NCI-H187 (cell line): Measurements from ENCODE around the gene TREML4.

Source experiments
- DNase-seq, 2 experiments: peaks; one replicate each; lab custom pipeline; 2025; lab: John Stamatoyannopoulos, UW

Gene TREML4

GRCh38 chr6:41252401-41253169 is 24.4 kb downstream of the TREML4 start:
- no peak for DNase-seq

DNA sequence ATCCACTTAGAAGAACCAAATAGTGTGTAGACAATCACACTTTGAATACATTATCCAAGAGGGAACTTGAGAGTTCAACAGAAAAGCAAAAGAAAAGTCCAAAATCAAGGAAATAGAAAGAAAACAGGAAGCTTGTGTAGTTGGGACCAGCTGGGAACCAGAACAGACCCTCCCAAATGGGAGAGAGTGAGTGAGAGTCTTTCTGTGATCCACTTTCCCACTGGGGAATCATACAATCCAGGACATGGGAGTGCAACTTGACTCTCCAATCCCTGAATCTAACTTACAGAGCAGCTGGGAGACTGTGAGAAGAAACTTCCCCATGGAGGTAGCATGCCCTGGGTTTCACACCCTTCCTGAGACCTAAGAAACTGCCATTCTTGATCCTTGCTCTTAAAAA is 27.0 kb downstream of the TREML4 start:
- no peak for DNase-seq

- DNase-seq = no peak
These were observed 27.6 kb downstream of the TREML4 start for GRCh38 chr6:41255638-41256246.

DNA sequence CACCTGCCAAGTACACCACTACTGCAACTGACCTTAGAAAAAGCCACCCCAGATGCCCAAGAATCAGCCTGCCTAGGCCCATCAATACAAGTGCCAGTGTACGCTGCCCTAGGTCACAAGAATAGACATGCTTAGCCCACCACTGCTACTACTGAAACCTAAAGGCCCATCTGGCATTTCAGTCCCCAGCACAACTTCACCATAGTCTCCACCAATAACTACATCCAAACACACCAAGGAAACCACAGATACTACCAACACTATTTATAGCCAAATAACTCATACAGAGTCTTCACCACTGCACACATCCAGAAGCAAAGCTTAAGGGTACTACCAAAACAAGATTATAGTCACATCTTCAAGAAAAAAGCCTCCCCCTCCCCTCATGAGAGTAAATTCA is 28.2 kb downstream of the TREML4 start:
- DNase-seq = no peak

DNA sequence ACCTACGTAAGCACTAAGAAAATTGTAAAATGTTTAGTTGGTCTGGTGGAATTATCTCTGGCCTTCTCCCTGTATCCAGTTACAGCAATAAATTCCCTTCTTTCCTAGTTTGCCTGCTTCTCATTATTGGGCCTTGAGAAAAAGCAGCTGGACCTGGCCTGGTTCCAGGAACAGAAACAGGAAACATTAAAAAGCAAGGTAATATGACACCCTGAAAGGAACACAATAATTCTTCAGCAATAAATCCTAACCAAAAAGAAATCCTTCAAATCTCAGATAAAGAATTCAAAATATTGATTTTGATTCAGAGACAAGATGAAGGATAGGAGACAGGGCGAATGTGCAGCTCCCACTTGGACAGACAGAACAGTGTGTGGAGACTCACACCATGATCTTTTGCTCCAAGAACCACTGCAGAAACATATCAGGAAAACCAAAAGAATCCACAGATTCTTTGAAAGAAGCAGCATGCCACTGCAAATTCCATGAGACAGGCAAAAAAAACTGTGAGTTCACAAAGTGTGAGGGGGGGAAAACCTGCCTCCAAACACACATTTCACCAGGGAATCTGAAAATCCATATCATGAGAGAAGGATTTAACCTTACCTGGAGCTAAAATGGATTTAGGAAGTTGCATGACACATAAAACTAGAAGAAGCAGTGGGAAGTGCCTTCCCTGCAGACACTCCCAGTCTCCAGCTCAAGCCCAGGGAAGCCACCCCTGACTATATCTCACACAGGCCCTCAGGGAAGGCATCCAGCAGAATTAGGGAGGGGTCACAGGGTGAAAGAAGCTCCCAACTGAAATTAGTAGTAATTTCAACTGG is 29.4 kb downstream of the TREML4 start:
- DNase-seq = peak in 1 of 2 experiments; percentile 33

GRCh38 chr6:41258196-41258493 is 30.0 kb downstream of the TREML4 start:
- DNase-seq = no peak

DNA sequence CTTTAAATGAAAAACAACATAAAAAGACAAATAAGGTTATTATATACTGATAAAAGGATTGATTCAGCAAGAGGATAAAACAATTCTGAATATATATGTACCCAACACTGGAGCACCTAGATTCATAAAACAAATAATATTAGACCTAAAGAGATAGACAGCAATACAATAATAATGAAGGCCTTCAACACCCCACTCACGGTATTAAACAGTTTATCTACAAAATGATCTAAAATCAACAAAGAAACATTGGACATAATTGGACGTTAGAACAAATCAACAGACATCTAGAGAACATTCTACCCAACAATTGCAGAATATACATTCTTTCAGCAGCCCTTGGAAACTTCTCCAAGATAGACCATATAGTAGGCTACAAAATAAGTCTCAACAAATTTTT is 34.3 kb downstream of the TREML4 start:
- DNase-seq = no peak

GRCh38 chr6:41263267-41263666 is 35.1 kb downstream of the TREML4 start:
- DNase-seq = no peak

GRCh38 chr6:41266541-41266940 is 38.4 kb downstream of the TREML4 start:
- no peak for DNase-seq

- DNase-seq = no peak
These were observed 40.3 kb downstream of the TREML4 start for GRCh38 chr6:41268478-41268877.

GRCh38 chr6:41269166-41269565 is 41.0 kb downstream of the TREML4 start:
- DNase-seq = no peak

GRCh38 chr6:41269716-41270115 is 41.6 kb downstream of the TREML4 start:
- DNase-seq = no peak

- no peak for DNase-seq
These were observed 43.8 kb downstream of the TREML4 start for GRCh38 chr6:41271901-41272395.

GRCh38 chr6:41272591-41273240 is 44.6 kb downstream of the TREML4 start:
- DNase-seq = no peak

DNA sequence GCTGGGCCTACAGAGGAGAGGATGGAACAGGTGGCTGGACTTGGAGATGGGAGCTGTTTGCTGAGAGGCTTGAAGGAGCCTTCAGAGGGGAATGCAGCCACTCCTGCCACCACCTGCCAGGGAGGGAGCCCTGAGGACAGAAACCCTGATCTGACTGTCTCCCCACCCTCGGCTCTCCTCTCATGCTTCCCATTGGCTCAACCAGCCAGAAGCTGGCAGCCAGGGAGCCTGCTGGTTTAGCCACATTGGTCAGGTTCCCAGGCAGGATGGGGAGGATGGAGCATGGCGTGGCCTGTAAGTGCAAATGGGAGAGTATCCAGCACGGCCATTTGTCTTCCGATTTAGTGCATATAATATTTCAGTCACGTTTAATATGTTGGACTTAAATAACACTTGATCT is 45.6 kb downstream of the TREML4 start:
- DNase-seq = peak; percentile 67 to 70

DNA sequence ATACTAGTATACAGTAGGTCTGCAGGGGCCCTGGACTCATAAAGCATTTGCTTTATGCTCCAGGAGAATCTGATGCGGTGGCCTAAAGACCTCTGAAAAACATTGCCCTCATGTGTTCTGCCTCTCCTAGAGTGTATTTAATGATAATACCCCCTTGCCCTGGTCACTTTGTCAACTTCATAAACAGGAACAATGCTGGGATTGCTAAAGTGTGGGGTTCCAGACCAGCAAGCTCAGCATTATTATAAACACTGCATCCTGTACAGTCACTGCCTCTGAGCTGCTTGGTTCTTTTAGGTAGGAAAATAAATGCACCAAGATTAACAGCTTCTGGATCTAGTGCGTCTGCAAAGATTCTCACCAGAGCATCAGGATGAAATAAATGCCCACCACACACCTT is 46.1 kb downstream of the TREML4 start:
- DNase-seq = no peak

- DNase-seq = no peak
These were observed 47.3 kb downstream of the TREML4 start for GRCh38 chr6:41275489-41275888.

DNA sequence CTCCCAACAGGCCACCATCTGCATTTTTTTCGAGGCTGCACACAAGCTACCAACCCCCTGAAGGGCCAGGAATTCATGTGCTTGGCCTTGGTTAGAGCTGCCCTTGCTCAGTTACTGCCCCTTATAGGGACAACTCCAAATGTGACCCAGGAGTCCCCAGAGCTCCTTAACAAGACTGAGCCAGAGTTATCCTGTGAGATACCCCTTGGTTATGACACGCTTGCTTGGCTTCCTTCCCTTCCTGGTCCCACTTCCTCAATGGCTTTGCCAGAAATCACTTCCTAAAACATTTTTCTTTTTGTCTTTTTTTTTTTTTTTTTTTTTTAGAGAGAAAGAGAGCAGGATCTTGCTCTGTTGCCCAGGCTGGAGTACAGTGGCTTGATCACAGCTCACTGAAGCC is 49.5 kb downstream of the TREML4 start:
- no peak for DNase-seq

- DNase-seq = peak; percentile 55 to 62
These were observed 50.7 kb downstream of the TREML4 start for GRCh38 chr6:41278699-41279405.

DNA sequence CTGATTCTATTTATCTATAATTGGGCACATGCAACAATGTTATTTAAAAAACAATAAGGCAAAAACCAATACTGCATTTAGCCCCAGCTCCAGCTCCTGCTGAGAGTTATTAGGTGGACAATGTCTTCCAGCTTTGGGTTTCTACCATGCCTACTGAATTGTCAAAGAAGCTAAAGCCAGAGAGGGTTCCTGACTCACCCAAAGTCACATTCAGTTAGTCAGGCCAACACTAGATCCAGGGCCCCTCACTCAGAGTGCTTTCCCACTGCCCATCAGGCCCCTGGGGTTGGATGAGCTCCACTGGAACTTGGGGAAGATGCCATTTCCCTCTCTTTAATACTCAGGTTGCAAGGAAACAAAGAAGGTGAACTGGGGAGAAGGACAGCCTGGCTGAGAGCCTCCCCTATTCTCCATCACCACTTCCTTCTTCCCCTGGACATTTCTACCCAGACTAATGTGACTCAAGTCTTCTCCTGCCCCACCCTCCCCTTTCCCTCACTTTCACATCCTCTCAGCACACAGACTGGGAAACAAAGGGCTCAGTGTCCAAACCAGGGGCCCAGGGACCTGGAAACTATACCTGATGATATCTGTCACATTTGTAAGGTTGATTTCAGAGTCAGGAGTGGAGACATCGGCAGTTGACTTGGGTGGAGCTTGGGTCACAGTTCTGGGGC is 52.4 kb downstream of the TREML4 start:
- DNase-seq = no peak

DNA sequence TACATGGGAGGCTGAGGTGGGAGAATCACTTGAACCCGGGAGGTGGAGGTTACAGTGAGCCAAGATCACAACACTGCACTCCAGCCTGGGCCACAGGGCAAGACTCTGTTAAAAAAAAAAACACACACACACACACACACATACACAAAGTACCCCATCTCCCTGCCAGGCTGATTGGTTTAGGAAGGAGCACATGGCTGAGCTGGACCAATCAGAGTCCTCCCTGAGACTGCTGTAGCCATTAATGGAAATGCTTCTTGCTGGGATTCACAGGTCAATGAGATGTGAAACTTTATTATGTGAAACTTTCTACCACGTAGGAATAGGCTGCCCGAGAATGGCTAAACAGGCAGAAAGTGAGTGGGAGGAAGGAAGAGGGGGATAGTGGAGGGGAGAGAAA is 55.5 kb downstream of the TREML4 start:
- DNase-seq = no peak
